ENCODE measurements around the gene NFATC1.

Gene NFATC1

GRCh38 chr18:79423211-79424007, 27.7 kb downstream of the NFATC1 start:
- no peak for DNase-seq (ENCODE audit: low read depth)

GRCh38 chr18:79424008-79424565, 28.4 kb downstream of the NFATC1 start:
- no peak for DNase-seq (ENCODE audit: low read depth)

GRCh38 chr18:79424880-79425568, 29.3 kb downstream of the NFATC1 start:
- no peak for DNase-seq (ENCODE audit: low read depth)

GRCh38 chr18:79425569-79425886, 29.8 kb downstream of the NFATC1 start:
- DNase-seq (ENCODE audit: low read depth), result no peak

GRCh38 chr18:79426376-79427300, 30.9 kb downstream of the NFATC1 start:
- DNase-seq (ENCODE audit: low read depth), result no peak

- DNase-seq (ENCODE audit: low read depth), result no peak
Observed at GRCh38 chr18:79427368-79428225, 31.9 kb downstream of the NFATC1 start.

- no peak for DNase-seq (ENCODE audit: low read depth)
Observed at GRCh38 chr18:79428287-79428686, 32.6 kb downstream of the NFATC1 start.

GRCh38 chr18:79429381-79429780, 33.7 kb downstream of the NFATC1 start:
- DNase-seq (ENCODE audit: low read depth), result no peak

GRCh38 chr18:79429785-79430281, 34.1 kb downstream of the NFATC1 start:
- DNase-seq (ENCODE audit: low read depth), result no peak

- DNase-seq (ENCODE audit: low read depth), result no peak
Observed at GRCh38 chr18:79432376-79433120, 36.8 kb downstream of the NFATC1 start.

GRCh38 chr18:79433431-79433830, 37.7 kb downstream of the NFATC1 start:
- no peak for DNase-seq (ENCODE audit: low read depth)

- DNase-seq (ENCODE audit: low read depth), result no peak
Observed at GRCh38 chr18:79434607-79435401, 39.1 kb downstream of the NFATC1 start.

- no peak for DNase-seq (ENCODE audit: low read depth)
Observed at GRCh38 chr18:79436556-79437275, 41.0 kb downstream of the NFATC1 start.

- DNase-seq (ENCODE audit: low read depth), result no peak
Observed at GRCh38 chr18:79438089-79438897, 42.6 kb downstream of the NFATC1 start.

GRCh38 chr18:79438898-79439627, 43.3 kb downstream of the NFATC1 start:
- no peak for DNase-seq (ENCODE audit: low read depth)

- no peak for DNase-seq (ENCODE audit: low read depth)
Observed at GRCh38 chr18:79439628-79440023, 43.9 kb downstream of the NFATC1 start.
